ENCODE results near the gene MYCN. TPM values are rescaled to one million over a fixed set of nuclear protein-coding genes. Genes with fewer than 3 reads are reported as not detected.

The MYCN gene
- total and polyA plus RNA-seq, 2 of the 13 experiments (the other 11 are each of a cell fraction or from before 2014, with no cell fraction given): not detected

GRCh38 chr2:15941481-15941850 lies 1.1 kb downstream of the MYCN start (continued):
- TF ChIP-seq ZNF142 (CRISPR knock-in tag; IDR thresholded peaks at IDR 0.05) (no peak), NFE2 (CRISPR knock-in tag; IDR thresholded peaks at IDR 0.05) (no peak), HOXA7 (CRISPR knock-in tag; IDR thresholded peaks at IDR 0.05) (no peak), GMEB1 (CRISPR knock-in tag; IDR thresholded peaks at IDR 0.05; ENCODE audit: borderline replicate concordance) (no peak), PAF1 (CRISPR knock-in tag; IDR thresholded peaks at IDR 0.05) (no peak), RARA (CRISPR knock-in tag; IDR thresholded peaks at IDR 0.05) (no peak)

Data from HepG2 (cell line).